Measurements from ENCODE around the gene SHISA4. TPM values are rescaled to one million over a fixed set of nuclear protein-coding genes. Genes with fewer than 3 reads are reported as not detected.

SHISA4 gene
- total RNA-seq, 1 experiment from 2014 or later: 3.0 TPM

GRCh38 chr1:201859424-201859823, 29.3 kb upstream of the SHISA4 start:
- Mint-ChIP-seq H3K27me3 (ENCODE audit: insufficient read depth, unreplicated experiment) (no peaks in the 10 kb centered on the region), H3K36me3 (ENCODE audit: insufficient read depth, unreplicated experiment) (peaks cover 89% of the 10 kb centered on the region), H3K27ac (ENCODE audit: unreplicated experiment) (no peak overlapping the region), H3K9me3 (ENCODE audit: unreplicated experiment) (no peaks in the 10 kb centered on the region), H3K4me3 (ENCODE audit: unreplicated experiment) (no peak overlapping the region), H3K4me1 (ENCODE audit: low read depth, unreplicated experiment) (no peaks in the 10 kb centered on the region)
- CTCF ChIA-PET: no interaction called here
- Histone ChIP-seq H3K36me3 (ENCODE audit: control insufficient read depth, insufficient read depth, low read length) (peaks cover 4% of the 10 kb centered on the region; the same call in 1 of the 2 replicates), H3K9me3 (no peaks in the 10 kb centered on the region), H3K4me1 (no peaks in the 10 kb centered on the region), H3K4me3 (ENCODE audit: low read depth, low read length) (no peak overlapping the region), H3K27me3 (replicated peaks; ENCODE audit: control insufficient read depth, insufficient read depth, low read length) (no peaks in the 10 kb centered on the region)
- DNase-seq: no peak
- POLR2A ChIA-PET: no interaction called here
- TF ChIP-seq, protein P1, sequence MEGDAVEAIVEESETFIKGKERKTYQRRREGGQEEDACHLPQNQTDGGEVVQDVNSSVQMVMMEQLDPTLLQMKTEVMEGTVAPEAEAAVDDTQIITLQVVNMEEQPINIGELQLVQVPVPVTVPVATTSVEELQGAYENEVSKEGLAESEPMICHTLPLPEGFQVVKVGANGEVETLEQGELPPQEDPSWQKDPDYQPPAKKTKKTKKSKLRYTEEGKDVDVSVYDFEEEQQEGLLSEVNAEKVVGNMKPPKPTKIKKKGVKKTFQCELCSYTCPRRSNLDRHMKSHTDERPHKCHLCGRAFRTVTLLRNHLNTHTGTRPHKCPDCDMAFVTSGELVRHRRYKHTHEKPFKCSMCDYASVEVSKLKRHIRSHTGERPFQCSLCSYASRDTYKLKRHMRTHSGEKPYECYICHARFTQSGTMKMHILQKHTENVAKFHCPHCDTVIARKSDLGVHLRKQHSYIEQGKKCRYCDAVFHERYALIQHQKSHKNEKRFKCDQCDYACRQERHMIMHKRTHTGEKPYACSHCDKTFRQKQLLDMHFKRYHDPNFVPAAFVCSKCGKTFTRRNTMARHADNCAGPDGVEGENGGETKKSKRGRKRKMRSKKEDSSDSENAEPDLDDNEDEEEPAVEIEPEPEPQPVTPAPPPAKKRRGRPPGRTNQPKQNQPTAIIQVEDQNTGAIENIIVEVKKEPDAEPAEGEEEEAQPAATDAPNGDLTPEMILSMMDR (IDR thresholded peaks at IDR 0.05; ENCODE audit: insufficient read depth in 1 of 2, low read depth in 1 of 2, low read length in 1 of 2, severe bottlenecking in 1 of 2, unreplicated experiment in 1 of 2): no peak
- intact Hi-C loops (cut with micrococcal nuclease; ENCODE audit: unreplicated experiment): no loop called here
- BruUV-seq (replicated peaks): no TSS peak

- H3K9me3 ChIP-seq: no peaks in the 10 kb centered on the region
- H3K27me3 ChIP-seq (replicated peaks; ENCODE audit: control insufficient read depth, insufficient read depth, low read length): no peaks in the 10 kb centered on the region
- TF ChIP-seq, protein P1 (IDR thresholded peaks at IDR 0.05; ENCODE audit: insufficient read depth in 1 of 2, low read depth in 1 of 2, low read length in 1 of 2, severe bottlenecking in 1 of 2, unreplicated experiment in 1 of 2): no peak
- Mint-ChIP-seq H3K4me1 (ENCODE audit: low read depth, unreplicated experiment) (no peaks in the 10 kb centered on the region), H3K27ac (ENCODE audit: unreplicated experiment) (no peak overlapping the region), H3K27me3 (ENCODE audit: insufficient read depth, unreplicated experiment) (no peaks in the 10 kb centered on the region), H3K9me3 (ENCODE audit: unreplicated experiment) (no peaks in the 10 kb centered on the region), H3K36me3 (ENCODE audit: insufficient read depth, unreplicated experiment) (peaks cover 77% of the 10 kb centered on the region), H3K4me3 (ENCODE audit: unreplicated experiment) (no peak overlapping the region)
- BruUV-seq (replicated peaks): no TSS peak
- ChIA-PET POLR2A (no interaction called here), CTCF (no interaction called here)
- peaks cover 4% of the 10 kb centered on the region; the same call in 1 of the 2 replicates for H3K36me3 ChIP-seq (ENCODE audit: control insufficient read depth, insufficient read depth, low read length)
- no peak overlapping the region for H3K4me3 ChIP-seq (ENCODE audit: low read depth, low read length)
- no peaks in the 10 kb centered on the region for H3K4me1 ChIP-seq
- intact Hi-C loops (cut with micrococcal nuclease; ENCODE audit: unreplicated experiment): no loop called here
- DNase-seq: no peak
Measured at GRCh38 chr1:201861448-201861847, 27.2 kb upstream of the SHISA4 start.

DNA sequence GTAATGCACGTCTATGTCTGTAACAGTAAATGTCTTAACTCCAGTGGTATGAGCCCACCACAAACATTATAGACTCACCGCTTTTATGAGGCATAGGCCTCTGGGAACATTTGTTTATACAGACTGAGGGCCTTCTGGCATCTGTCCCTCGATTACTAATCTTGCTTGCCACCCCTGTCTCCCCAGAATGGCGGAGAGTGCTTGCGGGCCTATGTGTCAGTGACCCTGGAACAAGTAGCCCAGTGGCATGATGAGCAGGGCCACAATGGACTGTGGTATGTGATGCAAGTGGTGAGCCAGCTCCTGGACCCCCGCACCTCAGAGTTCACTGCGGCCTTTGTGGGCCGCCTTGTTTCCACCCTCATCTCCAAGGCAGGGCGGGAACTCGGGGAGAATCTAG, 18.3 kb upstream of the SHISA4 start:
- TF ChIP-seq, protein P1 (IDR thresholded peaks at IDR 0.05; ENCODE audit: insufficient read depth in 1 of 2, low read depth in 1 of 2, low read length in 1 of 2, severe bottlenecking in 1 of 2, unreplicated experiment in 1 of 2): no peak
- Mint-ChIP-seq H3K36me3 (ENCODE audit: insufficient read depth, unreplicated experiment) (peaks cover 89% of the 10 kb centered on the region), H3K27me3 (ENCODE audit: insufficient read depth, unreplicated experiment) (no peaks in the 10 kb centered on the region), H3K27ac (ENCODE audit: unreplicated experiment) (no peak overlapping the region), H3K9me3 (ENCODE audit: unreplicated experiment) (no peaks in the 10 kb centered on the region), H3K4me1 (ENCODE audit: low read depth, unreplicated experiment) (no peaks in the 10 kb centered on the region), H3K4me3 (ENCODE audit: unreplicated experiment) (no peak overlapping the region)
- intact Hi-C loops (cut with micrococcal nuclease; ENCODE audit: unreplicated experiment): no loop called here
- no peak for DNase-seq
- CTCF ChIA-PET: no interaction called here
- Histone ChIP-seq H3K4me3 (ENCODE audit: low read depth, low read length) (no peak overlapping the region), H3K27me3 (replicated peaks; ENCODE audit: control insufficient read depth, insufficient read depth, low read length) (no peaks in the 10 kb centered on the region), H3K36me3 (ENCODE audit: control insufficient read depth, insufficient read depth, low read length) (peaks cover 4% of the 10 kb centered on the region), H3K4me1 (no peaks in the 10 kb centered on the region), H3K9me3 (no peaks in the 10 kb centered on the region)
- POLR2A ChIA-PET: no interaction called here
- BruUV-seq (replicated peaks): no TSS peak

Data from Caco-2 (cell line).